HUDEP-2 (cell line): ENCODE measurements around the gene KLHL41.
"Not testable (repeated sequence)": the region's sequence is repeated elsewhere in the genome, so short reads cannot be mapped to it uniquely, and the experiment has no call there.

Experiments
- DNase-seq, 76 experiments: peaks; one replicate each; lab custom pipeline; 2025; ENCODE audit not compliant: unreplicated experiment in 76 of 76; lab: John Stamatoyannopoulos, UW

The KLHL41 gene

DNA sequence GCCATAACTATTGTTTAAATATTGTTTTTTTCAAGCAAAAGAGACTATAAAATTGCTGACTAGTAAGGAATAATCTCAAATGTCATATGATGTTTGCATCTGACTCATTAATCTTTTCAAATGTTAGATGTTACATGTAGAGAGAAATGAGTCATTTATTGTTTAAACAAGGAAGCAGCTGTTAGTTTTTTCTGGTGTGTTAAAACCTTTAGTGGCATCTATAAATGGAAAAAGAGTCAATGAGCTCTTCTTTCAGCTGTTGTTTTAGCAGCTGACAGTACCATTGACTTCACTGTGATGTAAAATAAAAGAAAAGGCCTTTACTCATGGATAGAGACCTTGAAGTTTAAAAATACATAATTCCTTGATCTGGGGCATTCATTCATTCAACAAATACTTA, 1.8 kb upstream of the KLHL41 start:
- no peak for DNase-seq

DNA sequence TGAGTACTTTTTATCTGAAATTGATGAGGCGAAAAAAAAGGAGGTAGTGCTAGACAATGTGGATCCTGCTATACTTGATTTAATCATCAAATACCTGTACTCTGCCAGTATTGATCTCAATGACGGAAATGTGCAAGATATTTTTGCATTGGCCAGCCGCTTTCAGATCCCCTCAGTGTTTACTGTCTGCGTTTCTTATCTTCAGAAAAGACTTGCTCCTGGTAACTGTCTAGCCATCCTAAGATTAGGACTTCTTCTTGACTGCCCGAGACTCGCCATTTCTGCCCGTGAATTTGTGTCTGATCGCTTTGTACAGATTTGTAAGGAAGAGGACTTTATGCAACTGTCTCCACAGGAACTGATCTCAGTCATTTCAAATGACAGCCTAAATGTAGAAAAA, 453 bp downstream of the KLHL41 start:
- no peak for DNase-seq

DNA sequence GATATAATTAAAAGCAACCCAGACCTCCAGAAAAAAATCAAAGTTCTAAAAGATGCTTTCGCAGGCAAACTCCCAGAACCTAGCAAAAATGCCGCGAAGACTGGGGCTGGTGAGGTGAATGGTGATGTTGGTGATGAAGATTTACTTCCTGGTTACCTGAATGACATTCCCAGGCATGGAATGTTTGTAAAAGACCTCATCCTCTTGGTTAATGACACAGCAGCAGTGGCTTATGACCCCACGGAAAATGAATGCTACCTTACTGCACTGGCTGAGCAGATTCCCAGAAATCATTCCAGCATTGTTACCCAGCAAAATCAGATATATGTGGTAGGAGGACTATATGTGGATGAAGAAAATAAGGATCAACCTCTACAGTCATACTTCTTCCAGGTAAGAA, 994 bp downstream of the KLHL41 start:
- no peak for DNase-seq

DNA sequence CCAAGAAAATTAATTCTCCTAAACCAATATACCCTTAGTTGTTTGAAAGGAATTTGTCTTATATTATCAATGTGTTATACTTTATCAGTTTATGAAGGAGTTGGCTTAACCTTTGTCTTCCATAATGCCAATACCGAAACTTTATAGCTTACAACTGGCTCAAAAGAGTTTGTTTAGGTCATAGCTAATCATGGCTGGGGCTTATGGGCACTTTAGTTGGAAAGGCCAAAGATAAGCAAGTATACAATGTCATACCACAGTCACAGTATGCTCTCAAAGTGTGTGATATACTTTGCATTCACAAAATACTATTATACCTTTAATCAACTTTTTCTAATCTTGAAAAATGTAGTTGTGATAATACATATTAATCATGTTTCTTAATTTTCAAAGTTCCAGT, 2.3 kb downstream of the KLHL41 start:
- no peak for DNase-seq

DNA sequence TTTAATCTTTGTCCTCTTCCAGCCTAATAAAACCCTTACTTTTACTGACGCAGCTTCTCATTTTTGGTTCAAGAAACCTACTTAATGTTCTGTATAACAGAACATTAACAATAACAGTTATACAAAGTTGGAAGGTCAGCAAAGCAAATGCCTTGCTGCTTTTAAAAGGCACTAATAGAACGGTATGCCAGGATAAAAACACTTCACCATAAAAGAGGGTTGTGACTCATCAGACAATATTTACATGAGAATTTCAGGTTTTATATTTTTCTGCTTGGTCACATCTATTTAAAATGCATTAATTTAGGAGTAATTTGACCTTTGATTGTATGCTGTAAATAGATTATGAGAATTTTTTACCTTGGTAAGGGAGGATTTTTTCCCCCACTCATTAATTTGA, 3.0 kb downstream of the KLHL41 start:
- no peak for DNase-seq

DNA sequence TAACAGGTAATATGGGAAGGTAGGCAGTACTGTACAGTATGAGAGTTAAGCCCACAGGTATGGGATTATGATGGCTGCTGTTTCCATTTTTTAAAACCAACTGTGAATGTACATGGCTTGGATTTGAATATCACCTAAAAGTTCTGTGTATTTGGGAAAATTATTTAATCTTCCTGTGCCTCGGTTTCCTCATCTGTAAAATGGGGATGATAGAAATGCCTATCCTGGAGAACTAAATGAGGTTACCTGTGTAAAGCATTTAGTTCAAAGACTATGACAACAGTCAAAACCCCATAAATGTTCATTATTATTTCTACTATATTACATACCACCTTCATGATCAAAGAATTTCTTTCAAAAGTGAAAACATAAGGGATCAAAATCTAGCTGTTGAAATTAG, 3.6 kb downstream of the KLHL41 start:
- no peak for DNase-seq

DNA sequence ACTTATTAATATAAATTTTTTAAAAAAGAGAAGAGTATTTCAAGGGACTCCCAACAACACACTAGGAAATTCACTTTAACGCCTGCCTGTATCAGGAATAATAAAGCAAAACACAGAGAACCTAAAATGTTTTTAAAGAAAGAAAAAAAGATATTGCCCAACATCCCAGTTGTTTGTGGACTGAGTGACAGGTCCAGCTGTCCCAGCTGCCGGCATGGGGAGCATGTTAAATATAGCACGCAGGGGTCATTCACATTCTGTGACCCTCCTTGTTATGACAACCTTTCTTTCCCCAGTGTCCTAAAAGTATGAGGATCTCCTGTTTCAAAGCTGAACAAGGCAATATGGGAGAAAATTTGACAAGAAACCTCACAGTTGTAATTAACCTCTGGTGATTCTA, 4.4 kb downstream of the KLHL41 start:
- no peak for DNase-seq

DNA sequence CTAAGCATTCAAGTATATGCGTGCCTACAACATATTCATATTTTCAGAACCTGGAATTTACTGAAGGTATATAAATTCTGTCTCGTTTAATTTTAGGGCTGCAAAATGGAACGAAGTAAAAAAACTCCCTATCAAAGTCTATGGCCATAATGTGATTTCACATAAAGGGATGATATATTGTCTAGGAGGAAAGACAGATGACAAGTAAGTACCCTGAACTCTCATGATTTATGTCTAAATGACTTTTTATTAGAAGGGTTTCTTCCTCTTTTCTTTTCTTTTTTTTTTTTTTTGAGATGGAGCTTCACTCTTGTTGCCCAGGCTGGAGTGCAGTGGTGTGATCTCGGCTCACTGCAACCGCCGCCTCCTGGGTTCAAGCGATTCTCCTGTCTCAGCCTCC, 5.3 kb downstream of the KLHL41 start:
- DNase-seq, result not testable (repeated sequence)

DNA sequence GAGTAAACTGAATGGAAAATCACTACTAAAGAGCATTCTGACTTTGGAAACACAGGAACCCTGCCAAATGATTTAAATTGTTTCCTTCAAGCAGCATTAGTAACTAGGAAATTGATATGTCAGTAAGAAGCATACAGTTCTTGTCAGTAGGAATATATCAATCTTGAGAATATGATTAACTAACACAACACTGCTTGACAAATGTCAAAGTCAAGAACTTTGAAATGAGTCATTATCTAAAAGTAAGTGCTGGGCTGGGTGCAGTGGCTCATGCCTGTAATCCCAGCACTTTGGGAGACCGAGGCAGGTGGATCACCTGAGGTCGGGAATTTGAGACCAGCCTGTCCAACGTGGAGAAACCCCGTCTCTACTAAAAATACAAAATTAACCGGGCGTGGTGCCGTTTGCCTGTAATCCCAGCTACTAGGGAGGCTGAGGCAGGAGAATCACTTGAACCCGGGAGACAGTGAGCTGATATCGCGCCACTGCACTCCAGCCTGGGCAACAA, 7.0 kb downstream of the KLHL41 start:
- not testable (repeated sequence) for DNase-seq

DNA sequence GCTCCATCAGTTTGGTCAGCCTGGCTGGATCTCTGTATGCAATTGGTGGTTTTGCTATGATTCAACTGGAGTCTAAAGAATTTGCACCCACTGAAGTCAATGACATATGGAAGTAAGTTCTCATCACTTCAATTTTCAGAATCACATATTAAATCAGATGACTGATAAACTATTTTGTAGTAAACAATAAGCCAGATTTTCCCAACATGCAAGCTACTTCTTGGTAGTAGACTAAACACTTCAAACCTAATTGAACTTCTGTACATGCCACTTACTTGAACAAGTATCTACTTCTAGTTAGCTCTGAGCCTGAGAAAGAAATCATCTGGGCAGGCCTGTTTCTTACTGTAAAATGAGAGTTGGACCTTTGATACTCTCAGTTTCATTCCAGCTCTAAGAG, 11.4 kb downstream of the KLHL41 start:
- DNase-seq, result no peak

DNA sequence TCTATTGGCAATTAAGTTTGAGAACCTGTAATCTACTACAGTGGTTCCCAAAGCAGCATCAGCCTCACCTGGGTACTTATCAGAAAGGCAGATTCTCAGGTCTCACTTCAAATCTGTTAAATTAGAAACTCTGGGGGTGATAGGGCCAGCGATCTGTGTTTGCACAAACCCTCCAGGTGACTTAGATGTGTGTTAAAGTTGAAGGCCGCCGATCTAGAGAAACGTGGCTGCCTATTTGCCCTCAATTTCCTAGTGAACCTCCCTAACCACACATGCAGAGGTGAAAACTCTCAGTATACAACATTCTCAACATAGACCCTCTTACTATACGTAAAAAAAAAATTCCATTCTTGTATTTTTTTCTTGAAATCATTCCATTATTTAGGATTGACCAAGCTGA, 14.2 kb downstream of the KLHL41 start:
- DNase-seq, result no peak

DNA sequence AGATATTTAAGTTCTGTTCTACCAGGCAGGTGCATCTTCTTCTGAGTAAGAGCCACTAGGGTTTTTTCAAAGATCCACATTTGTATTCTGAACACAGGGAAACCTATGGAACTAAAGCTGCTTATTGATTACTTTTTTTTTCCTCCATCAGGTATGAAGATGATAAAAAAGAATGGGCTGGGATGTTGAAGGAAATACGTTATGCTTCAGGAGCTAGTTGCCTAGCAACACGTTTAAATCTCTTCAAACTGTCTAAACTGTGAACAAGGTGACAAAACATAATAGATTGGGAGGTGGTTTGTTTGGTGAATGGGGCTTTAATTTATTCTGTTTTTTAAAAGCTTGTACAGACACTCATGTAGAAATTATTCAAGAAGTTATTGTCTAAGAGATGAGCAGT, 15.9 kb downstream of the KLHL41 start:
- DNase-seq, result no peak

DNA sequence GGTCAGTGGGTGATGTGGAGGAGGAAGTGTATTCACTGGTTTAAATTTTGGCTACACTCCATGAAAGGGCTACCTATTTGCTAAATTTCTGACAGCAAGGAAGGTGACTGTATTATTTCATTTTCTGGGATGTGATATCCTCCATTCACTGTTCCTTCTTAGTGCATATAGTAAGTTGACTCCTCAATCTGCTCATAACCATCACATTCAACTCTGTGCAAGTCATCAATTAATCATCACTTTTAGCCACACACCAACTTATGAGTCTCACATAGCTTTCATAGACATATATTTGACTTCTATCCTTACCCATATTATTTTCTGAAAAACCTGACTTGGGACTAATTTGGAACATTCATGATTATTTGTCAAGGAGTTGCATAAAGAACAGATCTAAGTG, 16.9 kb downstream of the KLHL41 start:
- DNase-seq, result no peak

DNA sequence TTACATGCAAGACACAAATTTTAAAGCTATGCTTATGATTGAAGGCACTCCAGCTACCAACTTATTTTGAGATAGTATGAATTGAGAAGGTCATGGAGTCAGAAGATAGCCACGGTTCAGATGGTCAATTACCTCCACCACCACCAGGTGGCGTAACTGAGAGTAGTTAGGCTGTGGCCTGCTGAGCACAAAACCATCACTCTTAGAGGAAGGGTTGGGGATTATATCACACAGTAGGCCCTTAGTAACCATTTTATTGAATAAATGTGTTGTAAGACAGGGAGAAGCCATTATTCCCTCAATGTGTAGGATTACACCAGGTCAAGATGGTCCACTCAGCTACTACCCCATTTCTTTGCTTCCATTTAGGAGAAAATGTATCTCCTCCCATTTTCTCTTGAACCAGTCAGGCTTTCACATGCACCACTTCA, 18.8 kb downstream of the KLHL41 start:
- peak in 67 of 76 experiments; percentile 2 to 75 (median 46) for DNase-seq

DNA sequence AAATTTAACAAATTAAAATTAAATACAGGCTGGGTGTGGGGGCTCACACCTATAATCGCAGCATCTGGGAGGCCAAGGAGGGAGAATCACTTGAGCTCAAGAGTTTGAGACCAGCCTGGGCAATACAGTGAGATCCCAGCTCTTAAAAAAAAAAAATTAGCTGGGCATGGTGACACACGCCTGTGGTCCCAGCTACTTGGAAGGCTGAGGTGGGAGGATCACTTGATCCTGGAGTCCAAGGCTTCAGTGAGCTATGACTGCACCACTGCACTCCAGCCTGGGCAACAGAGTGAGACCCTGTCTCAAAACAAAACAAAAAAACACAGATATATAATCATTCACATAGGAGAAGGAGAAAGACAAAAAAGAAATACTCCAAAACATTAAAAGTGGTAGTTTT, 30.0 kb downstream of the KLHL41 start:
- not testable (repeated sequence) for DNase-seq

DNA sequence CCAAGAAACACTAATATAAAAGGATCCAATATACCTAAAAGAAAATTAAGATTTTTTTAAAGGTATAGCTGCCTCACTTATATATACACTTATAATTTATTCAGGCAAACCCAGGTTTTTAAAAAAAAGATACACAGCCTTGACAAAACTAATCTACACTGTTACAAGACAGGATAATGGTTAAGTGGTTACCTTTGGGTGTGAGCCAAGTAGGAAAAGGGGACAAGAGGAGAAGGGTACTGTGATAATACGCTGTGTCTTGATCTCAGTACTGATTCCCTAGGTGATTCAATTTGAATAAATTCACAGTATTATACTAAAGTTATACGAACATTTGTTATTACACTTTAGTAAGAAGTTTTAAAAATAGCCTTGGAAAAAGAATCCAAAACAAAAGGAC, 30.6 kb downstream of the KLHL41 start:
- peak in 9 of 76 experiments; percentile 2 to 32 (median 6) for DNase-seq

DNA sequence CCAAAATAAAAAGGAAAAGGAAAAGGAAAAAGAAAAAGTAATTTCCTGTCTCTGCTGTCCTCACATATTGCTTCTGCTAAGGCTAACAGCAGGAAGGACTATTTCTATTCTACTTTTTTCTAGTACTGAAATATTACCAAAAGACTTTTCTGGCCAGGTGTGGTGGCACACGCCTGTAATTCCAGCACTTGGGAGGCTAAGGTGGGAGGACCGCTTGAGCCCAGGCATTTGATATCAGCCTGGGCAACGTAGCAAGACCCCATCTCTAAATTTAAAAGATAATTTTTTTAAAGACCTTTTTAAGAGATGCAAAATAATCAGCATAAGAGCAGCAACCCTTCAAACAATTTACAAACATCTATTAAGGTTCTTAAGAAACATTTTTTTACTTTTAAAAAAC, 32.9 kb downstream of the KLHL41 start:
- DNase-seq, result no peak

DNA sequence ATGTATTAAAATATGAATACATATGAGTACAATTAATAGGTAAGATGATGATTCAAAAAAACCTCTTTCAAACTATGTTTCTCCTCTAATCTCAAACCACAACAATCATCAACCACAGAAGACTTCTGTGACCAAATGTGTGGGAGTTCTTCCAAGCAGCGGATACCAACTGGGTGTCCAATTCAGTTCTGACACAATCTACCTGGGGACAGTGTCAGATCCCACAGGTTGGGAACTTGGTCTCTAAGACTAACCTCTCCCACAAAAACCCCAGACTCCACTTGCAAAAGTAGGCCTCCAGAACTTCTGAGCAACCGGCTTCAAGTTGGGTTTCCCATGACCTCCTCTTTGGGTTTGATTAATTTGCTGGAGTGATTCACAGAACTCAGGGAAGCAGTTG, 37.3 kb downstream of the KLHL41 start:
- no peak for DNase-seq

DNA sequence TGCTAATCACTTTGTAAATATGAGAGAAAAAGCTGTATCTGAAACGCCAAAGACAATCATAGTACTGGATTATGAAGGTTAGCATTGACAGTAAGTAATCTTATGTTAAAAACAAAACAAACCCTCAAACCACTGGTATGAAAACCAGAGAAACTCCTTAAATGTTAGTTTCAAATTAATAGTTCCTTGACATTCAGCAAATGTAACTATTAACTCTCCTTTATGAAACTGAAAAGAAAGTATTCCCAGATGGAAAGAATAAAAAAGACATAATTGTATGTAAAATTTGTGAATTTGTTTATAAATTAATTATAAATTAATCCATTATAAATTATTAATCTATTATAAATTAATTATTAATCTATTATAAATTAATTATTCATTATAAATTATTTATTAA, 51.9 kb downstream of the KLHL41 start:
- DNase-seq, result no peak

DNA sequence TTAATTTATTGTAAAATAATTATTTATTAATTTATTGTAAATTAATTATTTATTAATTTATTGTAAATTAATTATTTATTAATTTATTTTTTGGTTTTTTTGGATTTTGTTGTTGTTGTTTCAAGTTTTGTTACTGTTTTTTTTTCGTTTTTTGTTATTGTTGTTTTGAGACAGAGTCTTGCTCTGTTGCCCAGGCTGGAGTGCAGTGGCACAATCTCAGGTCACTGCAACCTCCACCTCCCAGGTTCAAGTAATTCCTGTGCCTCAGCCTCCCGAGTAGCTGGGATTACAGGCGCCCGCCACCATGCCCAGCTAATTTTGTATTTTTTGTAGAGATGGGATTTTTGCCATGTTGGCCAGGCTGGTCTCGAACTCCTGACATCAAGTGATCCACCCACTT, 52.6 kb downstream of the KLHL41 start:
- not testable (repeated sequence) for DNase-seq

DNA sequence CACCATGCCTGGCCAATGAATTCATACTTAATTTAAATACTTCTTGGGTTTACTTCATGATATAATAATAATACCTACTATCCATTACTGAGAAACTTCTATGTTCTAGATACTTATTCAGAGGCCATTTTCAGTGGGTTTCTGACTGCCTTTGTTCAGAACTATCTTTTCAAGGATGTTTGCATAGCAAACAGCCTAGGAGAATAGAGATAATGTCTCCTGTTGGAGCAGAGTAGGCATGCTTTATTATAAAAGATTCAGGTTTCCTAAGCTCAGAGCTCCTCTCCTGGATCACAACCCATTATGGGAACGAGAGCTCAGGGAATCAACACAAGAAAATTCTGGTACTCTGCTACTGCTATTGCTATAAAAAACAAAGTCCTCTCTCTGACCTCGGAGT, 53.0 kb downstream of the KLHL41 start:
- DNase-seq, result no peak

DNA sequence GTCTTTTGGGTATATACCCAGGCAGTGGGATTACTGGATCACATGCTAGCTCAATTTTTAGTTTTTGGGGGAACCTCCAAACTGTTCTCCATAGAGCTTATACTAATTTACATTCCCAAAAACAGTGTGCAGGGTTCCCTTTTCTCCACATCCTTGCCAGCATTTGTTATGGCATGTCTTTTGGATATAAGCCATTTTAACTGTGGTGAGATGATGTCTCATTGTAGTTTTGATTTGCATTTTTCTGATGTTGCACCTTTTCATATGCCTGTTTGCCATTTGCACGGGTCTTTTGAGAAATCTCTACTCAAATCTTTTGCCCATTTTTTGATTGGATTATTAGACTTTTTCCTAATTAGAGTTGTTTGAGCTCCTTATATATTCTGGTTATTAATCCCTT, 56.2 kb downstream of the KLHL41 start:
- no peak for DNase-seq

DNA sequence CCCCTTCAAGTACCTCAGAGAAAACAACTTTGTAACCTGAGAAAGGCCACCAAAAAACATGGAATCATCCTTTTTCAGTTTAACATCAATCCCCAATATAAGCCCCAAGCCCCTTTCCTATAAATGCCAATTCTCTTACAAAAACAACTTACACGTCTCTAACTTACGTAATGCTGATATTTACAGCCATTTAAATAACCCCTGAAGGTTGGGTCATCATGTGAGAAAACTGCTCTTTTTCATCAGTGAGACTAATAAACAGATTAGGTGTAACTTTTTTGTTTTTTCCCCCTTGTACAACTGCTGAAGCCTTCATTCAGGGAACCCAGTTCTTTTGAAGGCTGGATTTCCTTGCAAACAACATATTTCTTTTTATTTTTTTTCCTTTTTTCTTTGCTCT, 60.4 kb downstream of the KLHL41 start:
- no peak for DNase-seq
